Esophagus muscularis mucosa (tissue), 4 donors: ENCODE data around the gene KLHL25.

Experiments used
- EP300 ChIP-seq: sonication (generic); formaldehyde crosslinking; IDR thresholded peaks from one replicate; pipeline ENCODE4 v1.6.1; 2017; ENCODE audit warnings: antibody characterized with exemption
- POLR2AphosphoS5 ChIP-seq, 2 donors: sonication (generic); formaldehyde crosslinking; IDR thresholded peaks; one replicate each; pipeline ENCODE4 v1.6.1; 2017; ENCODE audit warnings: antibody characterized with exemption in 2 of 2
- TF ChIP-seq, protein P1 (sequence below), 3 experiments: fragments of 200-600 bp in 2 of 3; fragments of 450-650 bp in 1 of 3; sonication (generic) in 2 of 3; IDR thresholded peaks; one replicate each; pipeline ENCODE4 v1.5.1; 2017 to 2019; ENCODE audit warnings: antibody characterized with exemption in 3 of 3, mild to moderate bottlenecking in 2 of 3, moderate library complexity in 1 of 3

DNA sequence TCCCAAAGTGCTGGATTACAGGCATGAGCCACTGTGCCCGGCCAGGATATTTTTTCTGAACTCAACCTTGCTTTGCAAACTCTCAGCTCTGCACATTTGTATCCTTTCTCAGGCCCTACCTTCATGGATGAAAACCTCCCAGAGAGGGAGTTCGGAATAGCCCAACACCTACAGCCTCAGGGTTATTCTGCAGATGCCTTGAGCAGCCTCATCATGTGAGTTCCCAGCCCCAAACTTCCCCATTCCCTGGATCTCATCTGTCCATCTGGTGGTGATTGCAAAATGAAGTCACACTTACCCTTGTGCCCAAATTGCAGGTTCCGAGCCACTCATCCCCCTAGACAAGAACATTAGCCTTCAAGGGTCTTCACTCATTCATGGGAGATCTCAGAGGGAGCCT lies 39.9 kb upstream of the KLHL25 start:
- TF ChIP-seq, protein P1, sequence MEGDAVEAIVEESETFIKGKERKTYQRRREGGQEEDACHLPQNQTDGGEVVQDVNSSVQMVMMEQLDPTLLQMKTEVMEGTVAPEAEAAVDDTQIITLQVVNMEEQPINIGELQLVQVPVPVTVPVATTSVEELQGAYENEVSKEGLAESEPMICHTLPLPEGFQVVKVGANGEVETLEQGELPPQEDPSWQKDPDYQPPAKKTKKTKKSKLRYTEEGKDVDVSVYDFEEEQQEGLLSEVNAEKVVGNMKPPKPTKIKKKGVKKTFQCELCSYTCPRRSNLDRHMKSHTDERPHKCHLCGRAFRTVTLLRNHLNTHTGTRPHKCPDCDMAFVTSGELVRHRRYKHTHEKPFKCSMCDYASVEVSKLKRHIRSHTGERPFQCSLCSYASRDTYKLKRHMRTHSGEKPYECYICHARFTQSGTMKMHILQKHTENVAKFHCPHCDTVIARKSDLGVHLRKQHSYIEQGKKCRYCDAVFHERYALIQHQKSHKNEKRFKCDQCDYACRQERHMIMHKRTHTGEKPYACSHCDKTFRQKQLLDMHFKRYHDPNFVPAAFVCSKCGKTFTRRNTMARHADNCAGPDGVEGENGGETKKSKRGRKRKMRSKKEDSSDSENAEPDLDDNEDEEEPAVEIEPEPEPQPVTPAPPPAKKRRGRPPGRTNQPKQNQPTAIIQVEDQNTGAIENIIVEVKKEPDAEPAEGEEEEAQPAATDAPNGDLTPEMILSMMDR (IDR thresholded peaks at IDR 0.05): no peak
- TF ChIP-seq POLR2AphosphoS5 (IDR thresholded peaks at IDR 0.05): no peak
- no peak for TF ChIP-seq EP300
